Skeletal muscle satellite cell (primary cell): ENCODE data around the gene WDR1. TPM values are rescaled to one million over a fixed set of nuclear protein-coding genes. Genes with fewer than 3 reads are reported as not detected.

Experiments used
- H3K27me3 ChIP-seq: 2 replicates; pipeline ENCODE4 v1.7.0; 2013; ENCODE audit warnings: low read length; ENCODE audit not compliant: control insufficient read depth, insufficient read depth
- H3K36me3 ChIP-seq: 2 replicates; pipeline ENCODE4 v1.7.0; 2013; ENCODE audit warnings: mild to moderate bottlenecking, control low read depth, low read length; ENCODE audit not compliant: insufficient read depth
- H3K4me1 ChIP-seq: 2 replicates; pipeline ENCODE4 v1.7.0; 2013; ENCODE audit warnings: low read length; ENCODE audit not compliant: control insufficient read depth, insufficient read depth
- H3K4me2 ChIP-seq: 2 replicates; pipeline ENCODE4 v1.7.0; 2013; ENCODE audit warnings: mild to moderate bottlenecking, low read length
- H3K4me3 ChIP-seq: 2 replicates; pipeline ENCODE4 v1.7.0; 2013; ENCODE audit warnings: low read length
- H3K9ac ChIP-seq: 2 replicates; pipeline ENCODE4 v1.7.0; 2013; ENCODE audit warnings: mild to moderate bottlenecking, low read depth, low read length, moderate library complexity
- H3K9me3 ChIP-seq: replicated peaks from 2 replicates; pipeline ENCODE4 v1.7.0; 2013; ENCODE audit warnings: mild to moderate bottlenecking, control low read depth, low read length
- total RNA-seq: library from RNA; depleted of rRNA; stranded (reverse); fragments of >200 nt; gene quantifications from 2 replicates; pipeline ENCODE4 v1.2.3, GENCODE V29; 2012; rRNA removed

WDR1 gene
- 277 and 319 TPM in 2 replicates for total RNA-seq

DNA sequence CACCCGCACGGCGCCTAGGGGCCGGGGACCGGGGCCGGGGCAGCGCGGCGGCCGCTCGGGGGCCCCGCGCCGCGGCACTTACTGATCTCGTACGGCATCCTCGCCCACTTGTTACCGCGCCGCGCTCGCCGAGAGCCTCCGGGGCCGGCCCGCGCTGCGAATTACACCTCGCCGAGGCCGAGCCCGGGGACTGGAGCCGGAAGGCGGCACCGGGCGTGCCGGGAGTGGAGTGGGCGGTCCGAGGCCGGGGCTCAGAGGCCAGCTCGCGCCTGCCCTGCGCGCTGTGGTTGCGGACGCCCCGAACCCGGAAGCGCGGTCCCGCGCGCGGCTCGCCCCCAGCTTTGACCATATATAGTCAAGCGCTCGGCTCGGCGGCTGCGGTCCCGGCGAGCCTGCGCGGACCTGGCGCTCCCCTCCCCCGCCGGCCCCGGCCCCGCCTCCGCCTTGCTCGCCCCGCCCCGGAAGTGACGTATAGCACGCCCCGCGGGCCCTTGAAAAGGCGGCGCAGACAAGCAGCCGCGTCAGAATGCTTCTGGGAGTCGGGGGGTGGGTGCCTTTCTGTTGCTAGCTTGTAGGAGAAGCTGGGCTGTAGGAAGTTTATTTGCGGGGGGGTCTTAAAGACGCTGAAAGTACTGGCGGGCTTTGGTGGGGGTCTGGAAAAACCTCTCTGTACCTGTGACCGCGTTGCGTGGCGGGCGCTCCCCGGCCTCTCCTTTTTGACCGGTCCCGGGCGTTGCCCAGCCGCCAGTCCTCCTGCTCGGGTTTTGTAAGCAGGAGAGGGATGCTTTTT lies at the start of gene WDR1:
Gene WDR1 (minus strand): TSS at position 231 of the 790 bp plus-strand sequence. CDS start 133 bp downstream, at position 98.
- H3K4me1 ChIP-seq = peaks cover 47% of the 10 kb centered on the region
- H3K36me3 ChIP-seq = peaks cover 43% of the 10 kb centered on the region
- H3K4me3 ChIP-seq = peak within 1 kb of the TSS; percentile 99
- H3K27me3 ChIP-seq = no peaks in the 10 kb centered on the region
- H3K9ac ChIP-seq = peak within 1 kb of the TSS; percentile 96
- H3K4me2 ChIP-seq = peak within 1 kb of the TSS; percentile 91
- no peaks in the 10 kb centered on the region for H3K9me3 ChIP-seq

GRCh38 chr4:10164877-10165283 lies 48.3 kb upstream of the WDR1 start:
- Histone ChIP-seq H3K4me1 (no peaks in the 10 kb centered on the region), H3K27me3 (peaks cover 12% of the 10 kb centered on the region), H3K9me3 (no peaks in the 10 kb centered on the region), H3K4me2 (no peak overlapping the region), H3K36me3 (no peaks in the 10 kb centered on the region), H3K4me3 (no peak overlapping the region), H3K9ac (no peak overlapping the region)

DNA sequence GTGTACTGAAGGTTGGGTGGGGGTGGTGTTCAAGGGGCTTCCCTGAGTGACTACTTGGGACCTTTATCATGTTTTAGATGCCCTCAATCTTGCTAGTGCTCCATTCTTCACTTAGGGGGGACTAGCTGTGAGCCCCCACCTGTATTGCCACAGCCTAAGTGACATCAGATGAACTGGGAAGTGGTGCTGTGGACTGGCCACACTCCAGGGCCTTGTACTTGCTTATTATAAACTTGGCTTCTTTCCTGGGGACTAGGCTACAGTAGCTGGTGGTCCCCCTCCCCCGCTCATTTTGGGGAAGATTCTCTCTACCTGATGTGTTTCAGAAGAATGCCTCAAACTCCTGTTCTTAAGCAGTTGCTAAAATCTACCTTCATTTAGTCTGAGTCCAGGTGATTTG lies 46.7 kb upstream of the WDR1 start:
- no peaks in the 10 kb centered on the region for H3K9me3 ChIP-seq
- H3K4me3 ChIP-seq = no peak overlapping the region
- H3K4me1 ChIP-seq = no peaks in the 10 kb centered on the region
- no peaks in the 10 kb centered on the region for H3K36me3 ChIP-seq
- H3K27me3 ChIP-seq = peaks cover 15% of the 10 kb centered on the region
- no peak overlapping the region for H3K9ac ChIP-seq
- no peak overlapping the region for H3K4me2 ChIP-seq

DNA sequence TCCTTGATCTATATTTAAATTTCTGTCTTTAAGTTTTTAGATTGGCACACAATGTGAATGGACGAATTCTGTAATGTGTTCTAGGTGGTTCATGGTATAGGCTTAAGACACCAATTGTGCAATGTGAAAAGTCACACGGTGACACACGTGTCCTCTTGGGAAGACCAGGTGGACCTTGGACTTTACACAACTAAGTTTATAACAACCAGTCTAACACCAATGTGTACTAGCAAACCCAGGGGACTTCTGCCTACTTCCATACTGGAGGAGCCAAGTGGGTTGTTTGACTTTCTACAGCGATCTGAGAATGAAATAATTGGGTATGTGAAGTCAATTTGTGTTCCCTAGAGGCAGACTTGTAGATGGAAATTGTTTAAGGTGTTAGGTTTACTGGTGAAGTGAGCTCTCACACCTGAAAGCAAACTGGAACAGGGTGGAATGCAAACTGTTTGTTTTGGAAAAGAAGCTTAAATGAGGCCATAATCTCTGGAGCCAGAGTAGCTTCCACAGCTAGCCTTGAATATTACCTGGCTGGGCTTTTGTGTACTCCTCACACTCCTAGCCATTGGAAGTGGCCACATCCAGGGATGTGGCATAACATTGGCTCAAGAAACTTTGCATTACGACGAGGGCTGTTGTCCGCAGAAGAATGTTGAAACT lies 45.9 kb upstream of the WDR1 start:
- H3K36me3 ChIP-seq = no peaks in the 10 kb centered on the region
- no peak overlapping the region for H3K9ac ChIP-seq
- H3K4me3 ChIP-seq = no peak overlapping the region
- H3K27me3 ChIP-seq = peaks cover 15% of the 10 kb centered on the region
- H3K9me3 ChIP-seq = no peaks in the 10 kb centered on the region
- H3K4me2 ChIP-seq = no peak overlapping the region
- no peaks in the 10 kb centered on the region for H3K4me1 ChIP-seq

DNA sequence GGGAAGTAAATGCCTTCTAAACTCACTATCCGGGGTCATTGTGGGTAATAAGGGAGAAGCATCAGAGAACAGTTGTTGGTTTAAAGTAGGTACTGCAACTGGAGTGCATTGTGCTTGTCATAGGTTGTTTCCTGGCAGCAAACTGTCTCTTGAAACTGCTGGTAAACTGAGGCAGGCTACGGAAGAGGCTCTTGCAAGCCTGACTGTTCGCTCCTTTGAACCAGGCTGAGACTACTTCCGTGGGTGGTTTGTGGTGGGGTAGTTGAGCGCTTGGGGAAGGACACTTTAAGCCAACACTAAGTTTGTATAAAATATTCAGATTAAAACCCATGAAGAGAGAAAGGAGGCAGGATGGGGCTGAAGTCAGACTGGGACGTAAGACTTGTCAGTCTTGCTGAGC lies 45.2 kb upstream of the WDR1 start:
- no peak overlapping the region for H3K4me2 ChIP-seq
- H3K4me3 ChIP-seq = no peak overlapping the region
- no peaks in the 10 kb centered on the region for H3K36me3 ChIP-seq
- no peaks in the 10 kb centered on the region for H3K4me1 ChIP-seq
- peaks cover 15% of the 10 kb centered on the region for H3K27me3 ChIP-seq
- H3K9me3 ChIP-seq = no peaks in the 10 kb centered on the region
- H3K9ac ChIP-seq = no peak overlapping the region

DNA sequence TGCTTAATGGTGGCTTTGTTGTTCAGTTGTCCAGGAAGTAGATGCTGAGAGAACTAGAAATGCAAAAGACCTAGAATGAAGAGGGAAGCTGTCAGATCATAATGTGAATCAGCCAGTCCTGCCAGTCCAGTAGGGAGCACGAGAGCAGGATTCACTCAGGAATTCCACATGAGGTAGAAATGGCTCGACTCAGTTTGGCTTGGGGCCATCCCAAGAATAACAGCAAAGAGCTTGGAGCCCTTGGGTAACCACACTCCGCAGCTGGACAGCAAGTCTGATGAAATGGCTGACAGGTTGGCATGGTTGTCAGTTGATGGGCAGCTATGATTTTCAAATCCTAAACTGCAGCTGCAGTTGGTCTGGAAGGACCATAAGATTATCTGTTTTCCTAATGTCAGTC lies 44.5 kb upstream of the WDR1 start:
- H3K4me1 ChIP-seq = no peaks in the 10 kb centered on the region
- peaks cover 21% of the 10 kb centered on the region for H3K27me3 ChIP-seq
- H3K9ac ChIP-seq = no peak overlapping the region
- H3K4me3 ChIP-seq = no peak overlapping the region
- no peaks in the 10 kb centered on the region for H3K9me3 ChIP-seq
- no peaks in the 10 kb centered on the region for H3K36me3 ChIP-seq
- no peak overlapping the region for H3K4me2 ChIP-seq

- no peaks in the 10 kb centered on the region for H3K9me3 ChIP-seq
- H3K36me3 ChIP-seq = no peaks in the 10 kb centered on the region
- H3K9ac ChIP-seq = no peak overlapping the region
- peaks cover 28% of the 10 kb centered on the region for H3K27me3 ChIP-seq
- H3K4me2 ChIP-seq = no peak overlapping the region
- no peaks in the 10 kb centered on the region for H3K4me1 ChIP-seq
- no peak overlapping the region for H3K4me3 ChIP-seq
Observed at GRCh38 chr4:10160281-10160856, 43.8 kb upstream of the WDR1 start.

- Histone ChIP-seq H3K36me3 (no peaks in the 10 kb centered on the region), H3K4me1 (no peaks in the 10 kb centered on the region), H3K9me3 (no peaks in the 10 kb centered on the region), H3K27me3 (peaks cover 34% of the 10 kb centered on the region), H3K9ac (no peak overlapping the region), H3K4me3 (no peak overlapping the region), H3K4me2 (no peak overlapping the region)
Observed at GRCh38 chr4:10159671-10160070, 43.1 kb upstream of the WDR1 start.

- no peaks in the 10 kb centered on the region for H3K9me3 ChIP-seq
Observed at GRCh38 chr4:10158333-10158942, 41.8 kb upstream of the WDR1 start.

GRCh38 chr4:10157478-10158332 lies 41.1 kb upstream of the WDR1 start:
- H3K9ac ChIP-seq = no peak overlapping the region

More at GRCh38 chr4:10158333-10158942, 41.8 kb upstream of the WDR1 start:
- Histone ChIP-seq H3K36me3 (no peaks in the 10 kb centered on the region), H3K9ac (no peak overlapping the region), H3K4me1 (no peaks in the 10 kb centered on the region), H3K4me3 (no peak overlapping the region), H3K27me3 (peaks cover 37% of the 10 kb centered on the region), H3K4me2 (no peak overlapping the region)

GRCh38 chr4:10154241-10154640 lies 37.6 kb upstream of the WDR1 start:
- Histone ChIP-seq H3K9ac (no peak overlapping the region), H3K4me1 (no peaks in the 10 kb centered on the region), H3K27me3 (peaks cover 59% of the 10 kb centered on the region), H3K4me3 (no peak overlapping the region), H3K9me3 (no peaks in the 10 kb centered on the region), H3K4me2 (no peak overlapping the region), H3K36me3 (no peaks in the 10 kb centered on the region)

More at GRCh38 chr4:10157478-10158332, 41.1 kb upstream of the WDR1 start:
- H3K4me2 ChIP-seq = no peak overlapping the region
- H3K4me1 ChIP-seq = no peaks in the 10 kb centered on the region
- H3K9me3 ChIP-seq = no peaks in the 10 kb centered on the region
- H3K4me3 ChIP-seq = no peak overlapping the region
- H3K36me3 ChIP-seq = no peaks in the 10 kb centered on the region
- peaks cover 37% of the 10 kb centered on the region for H3K27me3 ChIP-seq
